IMR-90 (cell line): ENCODE results near the gene FFAR3. TPM values are rescaled to one million over a fixed set of nuclear protein-coding genes. Genes with fewer than 3 reads are reported as not detected.

Source experiments
- ATAC-seq: fragments of 200-7000 bp; cut with Tn5 transposase; 2 replicates; pipeline ENCODE4 v1.9.1; 2020; ENCODE audit warnings: low read depth, mild to moderate bottlenecking, moderate library complexity
- BruUV-seq: library from RNA; stranded (reverse); fragments of 400-500 nt; replicated peaks from 2 replicates; lab custom pipeline; 2021; lab: Mats Ljungman, UMichigan
- CTCF ChIA-PET: fragments of 300-600 bp; formaldehyde crosslinking; extraction: SDS; loops from one replicate; lab custom pipeline; 2021; ENCODE audit warnings: antibody characterized with exemption; lab: Yijun Ruan, JAX
- POLR2A ChIA-PET: fragments of 300-600 bp; sonication (Branson Sonifier 250); formaldehyde crosslinking; loops from one replicate; lab custom pipeline; 2022; ENCODE audit warnings: antibody characterized with exemption; ENCODE audit not compliant: unreplicated experiment; lab: Charles Lee
- DNase-seq: peaks from one replicate; pipeline ENCODE4 v3.0.0; 2013
- H2AFZ ChIP-seq: replicated peaks from 2 replicates; pipeline ENCODE3; 2013; ENCODE audit warnings: low read length, mild to moderate bottlenecking; ENCODE audit not compliant: poor library complexity
- H2AK5ac ChIP-seq: 2 replicates; pipeline ENCODE4 v1.6.1; 2013; ENCODE audit warnings: low read depth, low read length, inconsistent platforms
- H2AK9ac ChIP-seq: replicated peaks from 2 replicates; pipeline ENCODE3; 2013; ENCODE audit warnings: mild to moderate bottlenecking, low read depth, low read length, moderate library complexity; ENCODE audit not compliant: poor library complexity
- H2BK120ac ChIP-seq: 2 replicates; pipeline ENCODE4 v1.6.1; 2013; ENCODE audit warnings: low read depth, low read length, inconsistent platforms
- H2BK15ac ChIP-seq: 3 replicates; pipeline ENCODE4 v1.6.1; 2013; ENCODE audit warnings: low read depth, low read length, inconsistent platforms
- H2BK20ac ChIP-seq: 2 replicates; pipeline ENCODE4 v1.6.1; 2013; ENCODE audit warnings: low read depth, mild to moderate bottlenecking, inconsistent platforms, low read length, moderate library complexity
- H2BK5ac ChIP-seq: 2 replicates; pipeline ENCODE4 v1.6.1; 2013; ENCODE audit warnings: mild to moderate bottlenecking, low read depth, low read length, inconsistent platforms; ENCODE audit not compliant: poor library complexity, severe bottlenecking
- H3K14ac ChIP-seq: replicated peaks from 2 replicates; pipeline ENCODE4 v1.6.1; 2013; ENCODE audit warnings: low read depth, low read length, inconsistent platforms
- H3K18ac ChIP-seq: 2 replicates; pipeline ENCODE4 v1.6.1; 2013; ENCODE audit warnings: low read depth, low read length, control low read depth
- H3K23ac ChIP-seq: 2 replicates; pipeline ENCODE4 v1.6.1; 2013; ENCODE audit warnings: low read depth, low read length, inconsistent platforms
- H3K27ac ChIP-seq: 2 replicates; pipeline ENCODE4 v1.5.1; 2013; ENCODE audit warnings: mild to moderate bottlenecking, control low read depth, low read length; ENCODE audit not compliant: insufficient read depth
- H3K27me3 ChIP-seq: 2 replicates; pipeline ENCODE4 v1.6.1; 2013; ENCODE audit warnings: low read length; ENCODE audit not compliant: control insufficient read depth, insufficient read depth
- H3K36me3 ChIP-seq: 2 replicates; pipeline ENCODE4 v1.6.1; 2013; ENCODE audit warnings: low read length, mixed read lengths; ENCODE audit not compliant: control insufficient read depth, insufficient read depth
- H3K4ac ChIP-seq: 2 replicates; pipeline ENCODE4 v1.6.1; 2013; ENCODE audit warnings: low read depth, low read length, inconsistent platforms
- H3K4me1 ChIP-seq: 2 replicates; pipeline ENCODE4 v1.6.1; 2013; ENCODE audit warnings: low read length, mixed read lengths; ENCODE audit not compliant: control insufficient read depth, insufficient read depth
- H3K4me2 ChIP-seq: 2 replicates; pipeline ENCODE4 v1.6.1; 2013; ENCODE audit warnings: low read depth, mild to moderate bottlenecking, control low read depth, low read length, moderate library complexity
- H3K4me3 ChIP-seq: 2 replicates; pipeline ENCODE4 v1.5.1; 2013; ENCODE audit warnings: low read depth, mild to moderate bottlenecking, control low read depth, low read length, moderate library complexity; ENCODE audit not compliant: insufficient read depth
- H3K56ac ChIP-seq: 2 replicates; pipeline ENCODE4 v1.6.1; 2013; ENCODE audit warnings: low read length, inconsistent platforms; ENCODE audit not compliant: insufficient read depth; ENCODE audit errors: extremely low read depth
- H3K79me1 ChIP-seq, 2 experiments: 2 replicates each; pipeline ENCODE4 v1.6.1; 2013; ENCODE audit warnings: low read length in 2 of 2, inconsistent platforms in 1 of 2, low read depth in 1 of 2
- H3K9ac ChIP-seq: 2 replicates; pipeline ENCODE4 v1.6.1; 2013; ENCODE audit warnings: low read depth, low read length, control low read depth
- H3K9me1 ChIP-seq: 2 replicates; pipeline ENCODE4 v1.6.1; 2013; ENCODE audit warnings: low read length, inconsistent platforms; ENCODE audit not compliant: insufficient read depth
- H3K9me3 ChIP-seq: 2 replicates; pipeline ENCODE4 v1.6.1; 2013; ENCODE audit warnings: low read length; ENCODE audit not compliant: control insufficient read depth, insufficient read depth
- H4K20me1 ChIP-seq: 2 replicates; pipeline ENCODE4 v1.6.1; 2013; ENCODE audit warnings: low read length, inconsistent platforms; ENCODE audit not compliant: insufficient read depth
- H4K5ac ChIP-seq: 2 replicates; pipeline ENCODE4 v1.6.1; 2013; ENCODE audit warnings: mild to moderate bottlenecking, low read depth, low read length, control low read depth
- H4K8ac ChIP-seq, 2 experiments: 2 replicates each; pipeline ENCODE4 v1.6.1; 2013; ENCODE audit warnings: low read depth in 2 of 2, low read length in 2 of 2, control low read depth in 1 of 2, inconsistent platforms in 1 of 2
- H4K91ac ChIP-seq: 2 replicates; pipeline ENCODE4 v1.6.1; 2013; ENCODE audit warnings: low read depth, low read length, inconsistent platforms; ENCODE audit not compliant: insufficient read depth
- BHLHE40 ChIP-seq: fragments of 150-350 bp; IDR thresholded peaks from 2 replicates; pipeline ENCODE4 v1.6.1; 2016; ENCODE audit warnings: mild to moderate bottlenecking, low read depth, low read length
- CEBPB ChIP-seq: IDR thresholded peaks from 2 replicates; pipeline ENCODE4 v1.6.1; 2012; ENCODE audit warnings: low read depth, low read length, improper control_type of control experiment
- CHD1 ChIP-seq: IDR thresholded peaks from 2 replicates; pipeline ENCODE4 v1.6.1; 2012; ENCODE audit warnings: low read depth, low read length, improper control_type of control experiment
- CTCF ChIP-seq: conservative IDR thresholded peaks from 2 replicates; pipeline ENCODE4 v1.5.1; 2012; ENCODE audit warnings: mild to moderate bottlenecking, low read depth, low read length, improper control_type of control experiment
- ELK1 ChIP-seq: fragments of 150-350 bp; IDR thresholded peaks from 2 replicates; pipeline ENCODE4 v1.6.1; 2016; ENCODE audit warnings: low read depth, mild to moderate bottlenecking, low read length, moderate library complexity, borderline replicate concordance
- FOS ChIP-seq: fragments of 150-350 bp; IDR thresholded peaks from 2 replicates; pipeline ENCODE4 v1.6.1; 2016; ENCODE audit warnings: low read depth, low read length
- MAFK ChIP-seq: IDR thresholded peaks from 2 replicates; pipeline ENCODE4 v1.6.1; 2012; ENCODE audit warnings: low read depth, low read length, improper control_type of control experiment
- MAZ ChIP-seq: IDR thresholded peaks from 2 replicates; pipeline ENCODE4 v1.6.1; 2012; ENCODE audit warnings: low read depth, mild to moderate bottlenecking, low read length, improper control_type of control experiment, moderate library complexity, borderline replicate concordance
- MXI1 ChIP-seq: IDR thresholded peaks from 2 replicates; pipeline ENCODE4 v1.6.1; 2012; ENCODE audit warnings: low read depth, mild to moderate bottlenecking, low read length, moderate library complexity, borderline replicate concordance
- NFE2L2 ChIP-seq: fragments of 150-350 bp; IDR thresholded peaks from 2 replicates; pipeline ENCODE4 v1.6.1; 2016; ENCODE audit warnings: low read depth, mild to moderate bottlenecking, low read length
- POLR2A ChIP-seq: IDR thresholded peaks from 2 replicates; pipeline ENCODE4 v1.6.1; 2012; ENCODE audit warnings: mild to moderate bottlenecking, low read depth, low read length
- RAD21 ChIP-seq: IDR thresholded peaks from 2 replicates; pipeline ENCODE4 v1.6.1; 2012; ENCODE audit warnings: low read length, improper control_type of control experiment
- RCOR1 ChIP-seq: IDR thresholded peaks from 2 replicates; pipeline ENCODE4 v1.6.1; 2012; ENCODE audit warnings: mild to moderate bottlenecking, low read length, improper control_type of control experiment; ENCODE audit not compliant: insufficient replicate concordance
- RFX5 ChIP-seq: IDR thresholded peaks from 2 replicates; pipeline ENCODE4 v1.8.0; 2012; ENCODE audit warnings: low read depth, mild to moderate bottlenecking, low read length, moderate library complexity
- SMC3 ChIP-seq: fragments of 150-350 bp; IDR thresholded peaks from 2 replicates; pipeline ENCODE4 v1.6.1; 2016; ENCODE audit warnings: low read depth, mild to moderate bottlenecking, antibody characterized with exemption, low read length, moderate library complexity
- USF2 ChIP-seq: fragments of 150-350 bp; IDR thresholded peaks from 2 replicates; pipeline ENCODE4 v1.6.1; 2017; ENCODE audit warnings: mild to moderate bottlenecking, antibody characterized with exemption, low read length, low read depth
- WGBS, 2 experiments: methylation state at CpG; one replicate each; pipeline versions ENCODE4 v1.1.5 to v1.1.7; 2013; ENCODE audit warnings: missing lambda C conversion rate in 2 of 2; ENCODE audit not compliant: insufficient read length in 1 of 2; ENCODE audit errors: extremely low coverage in 2 of 2; 5-methylcytosine and 5-hydroxymethylcytosine counted together
- dilution Hi-C: fragments of 300-500 bp; cut with HindIII; formaldehyde crosslinking; loops from one replicate; pipeline ENCODE4 v1.14.3; 2018; ENCODE audit warnings: low sequenced_read_pairs; ENCODE audit not compliant: unreplicated experiment
- in situ Hi-C: fragments of 300-500 bp; cut with MboI; formaldehyde crosslinking; loops from 3 replicates; pipeline ENCODE4 v1.14.3; 2019; ENCODE audit warnings: low sequenced_read_pairs, inconsistent platforms, mixed read lengths
- intact Hi-C: fragments of 100-400 bp; cut with micrococcal nuclease; formaldehyde crosslinking; loops from 2 replicates; pipeline ENCODE4 v1.10.0; 2022
- polyA plus RNA-seq, 3 experiments: library from polyadenylated mRNA; depleted of rRNA; stranded (reverse); fragments of >200 nt; gene quantifications; 2 replicates each; pipeline ENCODE4 v1.2.3, GENCODE V29; 2012; ENCODE audit warnings: low replicate concordance in 1 of 3
- total RNA-seq: library from RNA; depleted of rRNA; stranded (reverse); fragments of >200 nt; gene quantifications from 2 replicates; pipeline ENCODE4 v1.2.3, GENCODE V29; 2012

Gene FFAR3
- total and polyA plus RNA-seq, 2 of the 4 experiments (the other 2 are of a cell fraction): not detected

GRCh38 chr19:35379992-35380391 lies 21.7 kb downstream of the FFAR3 start:
- dilution Hi-C loops (no loop called here), intact Hi-C loops (no loop called here), in situ Hi-C loops (no loop called here)
- no peaks in the 10 kb centered on the region for H3K79me1 ChIP-seq
- no peaks in the 10 kb centered on the region for H3K9me1 ChIP-seq
- H3K4me2 ChIP-seq: no peak overlapping the region
- CTCF ChIA-PET: no interaction called here
- H3K9me3 ChIP-seq: peaks cover 3% of the 10 kb centered on the region
- no peak overlapping the region for H4K8ac ChIP-seq
- no peak overlapping the region for H3K27ac ChIP-seq
- no peak overlapping the region for H3K14ac ChIP-seq
- no peak overlapping the region for H3K4ac ChIP-seq
- no peak for ATAC-seq
- no peak for DNase-seq
- no peaks in the 10 kb centered on the region for H4K20me1 ChIP-seq
- POLR2A ChIA-PET: no interaction called here
- no peak overlapping the region for H2BK120ac ChIP-seq
- no peak overlapping the region for H2BK20ac ChIP-seq
- H3K18ac ChIP-seq: no peak overlapping the region
- TF ChIP-seq RFX5: no peak
- TF ChIP-seq MXI1: no peak
- no peak for TF ChIP-seq BHLHE40
- no peak for TF ChIP-seq MAFK
- no peak for TF ChIP-seq SMC3
- no peak for TF ChIP-seq USF2
- TF ChIP-seq CHD1: no peak
- no peak for TF ChIP-seq NFE2L2
- TF ChIP-seq CEBPB: no peak
- TF ChIP-seq RCOR1: no peak
- no peak for TF ChIP-seq MAZ
- no peak for TF ChIP-seq CTCF
- TF ChIP-seq ELK1: no peak
- no peak for TF ChIP-seq FOS
- no peak for TF ChIP-seq RAD21
- TF ChIP-seq POLR2A: no peak
- no peak overlapping the region for H2AK5ac ChIP-seq
- H2AK9ac ChIP-seq: no peak overlapping the region
- no peak overlapping the region for H2BK15ac ChIP-seq
- BruUV-seq: no TSS peak
- H2BK5ac ChIP-seq: no peak overlapping the region
- H3K4me1 ChIP-seq: no peaks in the 10 kb centered on the region
- H2AFZ ChIP-seq: no peak overlapping the region
- H4K5ac ChIP-seq: no peak overlapping the region
- no peak overlapping the region for H3K56ac ChIP-seq
- H3K23ac ChIP-seq: no peak overlapping the region
- no CpG with 5 or more reads among the region's 1 CpG for WGBS, 2 experiments
- no peak overlapping the region for H3K9ac ChIP-seq
- no peak overlapping the region for H4K91ac ChIP-seq
- no peak overlapping the region for H3K4me3 ChIP-seq
- peaks cover 4% of the 10 kb centered on the region for H3K27me3 ChIP-seq
- H3K36me3 ChIP-seq: no peaks in the 10 kb centered on the region
